ENCODE data around the gene ZRANB1. TPM values are rescaled to one million over a fixed set of nuclear protein-coding genes. Genes with fewer than 3 reads are reported as not detected.

Gene ZRANB1
- total RNA-seq, 1 experiment from 2014 or later = 29.1 TPM

GRCh38 chr10:125000366-125001312 is 58.7 kb downstream of the ZRANB1 start:
- H3K27me3 ChIP-seq = no peaks in the 10 kb centered on the region
- peaks cover 13% of the 10 kb centered on the region; the same call in 1 of the 2 replicates for H3K36me3 ChIP-seq
- no peaks in the 10 kb centered on the region for H3K9me3 ChIP-seq (replicated peaks)
- peak overlapping the region; percentile 44; the same call in 1 of the 2 replicates for H3K27ac ChIP-seq
- DNase-seq = peak; percentile 28 to 41
- peaks cover 4% of the 10 kb centered on the region; the same call in 1 of the 2 replicates for H3K4me1 ChIP-seq
- no peak overlapping the region for H3K4me3 ChIP-seq

- peak; percentile 27 to 40 for DNase-seq
- no peaks in the 10 kb centered on the region for H3K27me3 ChIP-seq
- H3K27ac ChIP-seq = peak overlapping the region; percentile 44; the same call in 1 of the 2 replicates
- no peak overlapping the region for H3K4me3 ChIP-seq
- H3K9me3 ChIP-seq (replicated peaks) = no peaks in the 10 kb centered on the region
- peaks cover 13% of the 10 kb centered on the region; the same call in 1 of the 2 replicates for H3K36me3 ChIP-seq
- peaks cover 4% of the 10 kb centered on the region; the same call in 1 of the 2 replicates for H3K4me1 ChIP-seq
Observed at GRCh38 chr10:125001313-125002046, 59.6 kb downstream of the ZRANB1 start.

- Histone ChIP-seq H3K4me1 (peaks cover 4% of the 10 kb centered on the region; the same call in 1 of the 2 replicates), H3K27ac (no peak overlapping the region), H3K27me3 (no peaks in the 10 kb centered on the region), H3K4me3 (no peak overlapping the region), H3K36me3 (peaks cover 10% of the 10 kb centered on the region; the same call in 1 of the 2 replicates), H3K9me3 (replicated peaks) (no peaks in the 10 kb centered on the region)
- DNase-seq = no peak
Observed at GRCh38 chr10:125002047-125002422, 60.1 kb downstream of the ZRANB1 start.

GRCh38 chr10:125002423-125003145 is 60.7 kb downstream of the ZRANB1 start:
- DNase-seq = no peak
- Histone ChIP-seq H3K4me3 (no peak overlapping the region), H3K9me3 (replicated peaks) (no peaks in the 10 kb centered on the region), H3K27me3 (no peaks in the 10 kb centered on the region), H3K36me3 (peaks cover 10% of the 10 kb centered on the region; the same call in 1 of the 2 replicates), H3K27ac (no peak overlapping the region), H3K4me1 (peaks cover 4% of the 10 kb centered on the region; the same call in 1 of the 2 replicates)

GRCh38 chr10:125003146-125003900 is 61.4 kb downstream of the ZRANB1 start:
- Histone ChIP-seq H3K4me1 (peaks cover 4% of the 10 kb centered on the region; the same call in 1 of the 2 replicates), H3K9me3 (replicated peaks) (no peaks in the 10 kb centered on the region), H3K4me3 (no peak overlapping the region), H3K27me3 (no peaks in the 10 kb centered on the region), H3K36me3 (peaks cover 8% of the 10 kb centered on the region; the same call in 1 of the 2 replicates), H3K27ac (no peak overlapping the region)
- no peak for DNase-seq

GRCh38 chr10:125003901-125004467 is 62.1 kb downstream of the ZRANB1 start:
- Histone ChIP-seq H3K36me3 (peaks cover 8% of the 10 kb centered on the region; the same call in 1 of the 2 replicates), H3K4me1 (peaks cover 4% of the 10 kb centered on the region; the same call in 1 of the 2 replicates), H3K27ac (no peak overlapping the region), H3K4me3 (no peak overlapping the region), H3K27me3 (no peaks in the 10 kb centered on the region), H3K9me3 (replicated peaks) (no peaks in the 10 kb centered on the region)
- no peak for DNase-seq

GRCh38 chr10:125004571-125005311 is 62.8 kb downstream of the ZRANB1 start:
- Histone ChIP-seq H3K27me3 (no peaks in the 10 kb centered on the region), H3K4me3 (no peak overlapping the region), H3K9me3 (replicated peaks) (no peaks in the 10 kb centered on the region), H3K4me1 (peaks cover 4% of the 10 kb centered on the region; the same call in 1 of the 2 replicates), H3K27ac (no peak overlapping the region), H3K36me3 (0 out of 2 replicates have a peak, but pooled peaks cover 8% of the 10 kb centered on the region)
- no peak for DNase-seq

GRCh38 chr10:125005312-125006187 is 63.6 kb downstream of the ZRANB1 start:
- Histone ChIP-seq H3K27me3 (no peaks in the 10 kb centered on the region), H3K27ac (no peak overlapping the region), H3K36me3 (0 out of 2 replicates have a peak, but pooled peaks cover under 1% of the 10 kb centered on the region), H3K9me3 (replicated peaks) (no peaks in the 10 kb centered on the region), H3K4me3 (no peak overlapping the region), H3K4me1 (peaks cover 4% of the 10 kb centered on the region; the same call in 1 of the 2 replicates)
- no peak for DNase-seq

GRCh38 chr10:125006188-125006680 is 64.3 kb downstream of the ZRANB1 start:
- H3K27ac ChIP-seq = no peak overlapping the region
- H3K9me3 ChIP-seq (replicated peaks) = no peaks in the 10 kb centered on the region
- H3K36me3 ChIP-seq = no peaks in the 10 kb centered on the region
- H3K4me1 ChIP-seq = no peaks in the 10 kb centered on the region
- no peak overlapping the region for H3K4me3 ChIP-seq
- H3K27me3 ChIP-seq = no peaks in the 10 kb centered on the region
- no peak for DNase-seq

- DNase-seq = no peak
- Histone ChIP-seq H3K4me3 (no peak overlapping the region), H3K27ac (no peak overlapping the region), H3K36me3 (no peaks in the 10 kb centered on the region), H3K4me1 (no peaks in the 10 kb centered on the region), H3K9me3 (replicated peaks) (no peaks in the 10 kb centered on the region), H3K27me3 (no peaks in the 10 kb centered on the region)
Observed at GRCh38 chr10:125006921-125007426, 65.1 kb downstream of the ZRANB1 start.

GRCh38 chr10:125007436-125007835 is 65.5 kb downstream of the ZRANB1 start:
- Histone ChIP-seq H3K27ac (no peak overlapping the region), H3K27me3 (no peaks in the 10 kb centered on the region), H3K9me3 (replicated peaks) (no peaks in the 10 kb centered on the region), H3K4me3 (no peak overlapping the region), H3K36me3 (no peaks in the 10 kb centered on the region), H3K4me1 (no peaks in the 10 kb centered on the region)
- no peak for DNase-seq
